ENCODE data around the gene NR3C2. TPM values are rescaled to one million over a fixed set of nuclear protein-coding genes. Genes with fewer than 3 reads are reported as not detected.
"Not testable (repeated sequence)": the region's sequence is repeated elsewhere in the genome, so short reads cannot be mapped to it uniquely, and the experiment has no call there.

The NR3C2 gene
- total and polyA plus RNA-seq, 7 donors, result 0.70 to 17.9 (median 7.5) TPM

GRCh38 chr4:148143174-148143573, 299.0 kb downstream of the NR3C2 start:
- Histone ChIP-seq H3K4me3 (no peak overlapping the region), H3K36me3 (ENCODE audit: insufficient read depth in 1 of 2, low read depth in 1 of 2) (peaks cover 0 to 16% of the 10 kb centered on the region in 2 donors), H3K27ac (no peak overlapping the region), H3K9me3 (no peaks in the 10 kb centered on the region), H3K27me3 (ENCODE audit: insufficient read depth in 3 of 3, low read length in 2 of 3) (no peaks in the 10 kb centered on the region), H3K4me1 (no peaks in the 10 kb centered on the region)
- 79 to 87% (median 83%) methylated on average over 4 of the region's 4 CpGs for WGBS, 3 donors
- DNase-seq (no peak), ATAC-seq (no peak)
- TF ChIP-seq CTCF (IDR thresholded peaks at IDR 0.05), result no peak
- intact Hi-C loops (cut with DNase I), result no loop called here

GRCh38 chr4:148141501-148141900, 300.7 kb downstream of the NR3C2 start:
- peaks cover 0 to 13% of the 10 kb centered on the region in 2 donors for H3K36me3 ChIP-seq (ENCODE audit: insufficient read depth in 1 of 2, low read depth in 1 of 2)
- intact Hi-C loops (cut with DNase I), result no loop called here
- WGBS, 3 donors, result 68 to 75% (median 73%) methylated on average over 3 of the region's 3 CpGs
- H3K27ac ChIP-seq, result no peak overlapping the region
- no peaks in the 10 kb centered on the region for H3K9me3 ChIP-seq
- ATAC-seq (no peak), DNase-seq (no peak)
- no peak overlapping the region for H3K4me3 ChIP-seq
- TF ChIP-seq CTCF (IDR thresholded peaks at IDR 0.05), result no peak
- H3K4me1 ChIP-seq, result no peaks in the 10 kb centered on the region
- no peaks in the 10 kb centered on the region for H3K27me3 ChIP-seq (ENCODE audit: insufficient read depth in 3 of 3, low read length in 2 of 3)

- WGBS, 3 donors, result 94 to 100% (median 96%) methylated on average over 1 of the region's 1 CpG
- no peaks in the 10 kb centered on the region for H3K4me1 ChIP-seq
- ATAC-seq (no peak), DNase-seq (no peak)
- no peak overlapping the region for H3K27ac ChIP-seq
- peaks cover 25% of the 10 kb centered on the region for H3K9me3 ChIP-seq
- H3K36me3 ChIP-seq (ENCODE audit: insufficient read depth in 1 of 2, low read depth in 1 of 2), result no peaks in the 10 kb centered on the region
- intact Hi-C loops (cut with DNase I), result no loop called here
- no peak overlapping the region for H3K4me3 ChIP-seq
- no peaks in the 10 kb centered on the region for H3K27me3 ChIP-seq (ENCODE audit: insufficient read depth in 3 of 3, low read length in 2 of 3)
- no peak for TF ChIP-seq CTCF (IDR thresholded peaks at IDR 0.05)
Observed at GRCh38 chr4:148126825-148127224, 315.4 kb downstream of the NR3C2 start.

GRCh38 chr4:148124512-148124911, 317.7 kb downstream of the NR3C2 start:
- Histone ChIP-seq H3K27me3 (ENCODE audit: insufficient read depth in 3 of 3, low read length in 2 of 3) (no peaks in the 10 kb centered on the region), H3K9me3 (peaks cover 25% of the 10 kb centered on the region), H3K4me3 (no peak overlapping the region), H3K36me3 (ENCODE audit: insufficient read depth in 1 of 2, low read depth in 1 of 2) (peaks cover 0 to 4% of the 10 kb centered on the region in 2 donors), H3K4me1 (no peaks in the 10 kb centered on the region), H3K27ac (no peak overlapping the region)
- WGBS, 3 donors, result 36 to 100% (median 93%) methylated on average over 1 of the region's 1 CpG
- TF ChIP-seq CTCF (IDR thresholded peaks at IDR 0.05), result no peak
- DNase-seq (no peak), ATAC-seq (no peak)
- intact Hi-C loops (cut with DNase I), result no loop called here

GRCh38 chr4:148123161-148123560, 319.1 kb downstream of the NR3C2 start:
- ATAC-seq, result not testable (repeated sequence)
- H3K9me3 ChIP-seq, result peaks cover 25% of the 10 kb centered on the region
- 95 to 100% (median 96%) methylated on average over 2 of the region's 2 CpGs for WGBS, 3 donors

More at GRCh38 chr4:148123161-148123560, 319.1 kb downstream of the NR3C2 start:
- intact Hi-C loops (cut with DNase I); H3K4me1 ChIP-seq; H3K27me3 ChIP-seq (ENCODE audit: insufficient read depth in 3 of 3, low read length in 2 of 3); H3K36me3 ChIP-seq (ENCODE audit: insufficient read depth in 1 of 2, low read depth in 1 of 2); H3K27ac ChIP-seq; H3K4me3 ChIP-seq; DNase-seq: not testable (repeated sequence)
